IMR-90 (cell line): ENCODE measurements around the gene TK1. TPM values are rescaled to one million over a fixed set of nuclear protein-coding genes. Genes with fewer than 3 reads are reported as not detected.

Experiments
- polyA plus RNA-seq, 3 experiments: library from polyadenylated mRNA; depleted of rRNA; stranded (reverse); fragments of >200 nt; gene quantifications; 2 replicates each; pipeline ENCODE4 v1.2.3, GENCODE V29; 2012; ENCODE audit warnings: low replicate concordance in 1 of 3
- total RNA-seq: library from RNA; depleted of rRNA; stranded (reverse); fragments of >200 nt; gene quantifications from 2 replicates; pipeline ENCODE4 v1.2.3, GENCODE V29; 2012
- TF ChIP-seq, protein P1 (sequence below): fragments of 150-350 bp; IDR thresholded peaks from 2 replicates; pipeline ENCODE4 v1.6.1; 2017; ENCODE audit warnings: mild to moderate bottlenecking, antibody characterized with exemption, low read length, low read depth

TK1 gene
- total and polyA plus RNA-seq, 2 of the 4 experiments (the other 2 are of a cell fraction) = 150 to 219 TPM

- TF ChIP-seq, protein P1, sequence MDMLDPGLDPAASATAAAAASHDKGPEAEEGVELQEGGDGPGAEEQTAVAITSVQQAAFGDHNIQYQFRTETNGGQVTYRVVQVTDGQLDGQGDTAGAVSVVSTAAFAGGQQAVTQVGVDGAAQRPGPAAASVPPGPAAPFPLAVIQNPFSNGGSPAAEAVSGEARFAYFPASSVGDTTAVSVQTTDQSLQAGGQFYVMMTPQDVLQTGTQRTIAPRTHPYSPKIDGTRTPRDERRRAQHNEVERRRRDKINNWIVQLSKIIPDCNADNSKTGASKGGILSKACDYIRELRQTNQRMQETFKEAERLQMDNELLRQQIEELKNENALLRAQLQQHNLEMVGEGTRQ = no peak
Observed at GRCh38 chr17:78170692-78171590, 15.9 kb downstream of the TK1 start (continued).
